ENCODE results near the gene ARHGEF12.

ARHGEF12 gene

GRCh38 chr11:120338107-120338933 lies 2.1 kb downstream of the ARHGEF12 start:
- peaks cover 13 to 22% of the 10 kb centered on the region in 2 donors for H3K4me1 ChIP-seq (ENCODE audit: control insufficient read depth in 2 of 2, insufficient read depth in 2 of 2, low read length in 2 of 2)
- H3K9ac ChIP-seq (ENCODE audit: low read depth in 1 of 2, low read length in 2 of 2): peak overlapping the region; percentile 35 to 89
- H3K4me3 ChIP-seq (ENCODE audit: low read length in 2 of 2): peak overlapping the region; percentile 91 to 92
- H3K27me3 ChIP-seq (ENCODE audit: control insufficient read depth in 2 of 2, insufficient read depth in 2 of 2, low read length in 2 of 2): no peaks in the 10 kb centered on the region
- no peaks in the 10 kb centered on the region for H3K36me3 ChIP-seq (ENCODE audit: control insufficient read depth in 2 of 2, insufficient read depth in 2 of 2, low read length in 2 of 2)
- no peaks in the 10 kb centered on the region for H3K9me3 ChIP-seq (ENCODE audit: control insufficient read depth in 2 of 2, low read length in 2 of 2)
- peak overlapping the region; percentile 87 to 94 for H3K27ac ChIP-seq (ENCODE audit: low read depth in 2 of 2, low read length in 2 of 2)

GRCh38 chr11:120339394-120339890 lies 3.2 kb downstream of the ARHGEF12 start:
- peak overlapping the region; percentile 46 to 92 for H3K4me3 ChIP-seq (ENCODE audit: low read length in 2 of 2)
- no peaks in the 10 kb centered on the region for H3K9me3 ChIP-seq (ENCODE audit: control insufficient read depth in 2 of 2, low read length in 2 of 2)
- H3K27ac ChIP-seq (ENCODE audit: low read depth in 2 of 2, low read length in 2 of 2): peak overlapping the region; percentile 17 to 69
- H3K4me1 ChIP-seq (ENCODE audit: control insufficient read depth in 2 of 2, insufficient read depth in 2 of 2, low read length in 2 of 2): peaks cover 16 to 32% of the 10 kb centered on the region in 2 donors
- no peaks in the 10 kb centered on the region for H3K36me3 ChIP-seq (ENCODE audit: control insufficient read depth in 2 of 2, insufficient read depth in 2 of 2, low read length in 2 of 2)
- H3K27me3 ChIP-seq (ENCODE audit: control insufficient read depth in 2 of 2, insufficient read depth in 2 of 2, low read length in 2 of 2): no peaks in the 10 kb centered on the region
- peak overlapping the region; percentile 15 to 45 for H3K9ac ChIP-seq (ENCODE audit: low read depth in 1 of 2, low read length in 2 of 2)

- no peak overlapping the region for H3K9ac ChIP-seq (ENCODE audit: low read depth in 1 of 2, low read length in 2 of 2)
- H3K36me3 ChIP-seq (ENCODE audit: control insufficient read depth in 2 of 2, insufficient read depth in 2 of 2, low read length in 2 of 2): no peaks in the 10 kb centered on the region
- H3K27ac ChIP-seq (ENCODE audit: low read depth in 2 of 2, low read length in 2 of 2): no peak overlapping the region
- H3K4me1 ChIP-seq (ENCODE audit: control insufficient read depth in 2 of 2, insufficient read depth in 2 of 2, low read length in 2 of 2): peaks cover 13 to 26% of the 10 kb centered on the region in 2 donors
- peak overlapping the region in 1 of 2 donors; percentile 92 for H3K4me3 ChIP-seq (ENCODE audit: low read length in 2 of 2)
- H3K9me3 ChIP-seq (ENCODE audit: control insufficient read depth in 2 of 2, low read length in 2 of 2): no peaks in the 10 kb centered on the region
- H3K27me3 ChIP-seq (ENCODE audit: control insufficient read depth in 2 of 2, insufficient read depth in 2 of 2, low read length in 2 of 2): no peaks in the 10 kb centered on the region
These were observed 4.3 kb downstream of the ARHGEF12 start for GRCh38 chr11:120340529-120340928.

- Histone ChIP-seq H3K27me3 (ENCODE audit: control insufficient read depth in 2 of 2, insufficient read depth in 2 of 2, low read length in 2 of 2) (no peaks in the 10 kb centered on the region), H3K4me3 (ENCODE audit: low read length in 2 of 2) (no peak overlapping the region), H3K27ac (ENCODE audit: low read depth in 2 of 2, low read length in 2 of 2) (no peak overlapping the region), H3K4me1 (ENCODE audit: control insufficient read depth in 2 of 2, insufficient read depth in 2 of 2, low read length in 2 of 2) (peaks cover 13 to 30% of the 10 kb centered on the region in 2 donors), H3K9ac (ENCODE audit: low read depth in 1 of 2, low read length in 2 of 2) (no peak overlapping the region), H3K9me3 (ENCODE audit: control insufficient read depth in 2 of 2, low read length in 2 of 2) (no peaks in the 10 kb centered on the region), H3K36me3 (ENCODE audit: control insufficient read depth in 2 of 2, insufficient read depth in 2 of 2, low read length in 2 of 2) (no peaks in the 10 kb centered on the region)
These were observed 6.0 kb downstream of the ARHGEF12 start for GRCh38 chr11:120342226-120342625.

GRCh38 chr11:120342678-120343077 lies 6.5 kb downstream of the ARHGEF12 start:
- Histone ChIP-seq H3K4me1 (ENCODE audit: control insufficient read depth in 2 of 2, insufficient read depth in 2 of 2, low read length in 2 of 2) (peaks cover 13 to 31% of the 10 kb centered on the region in 2 donors), H3K27me3 (ENCODE audit: control insufficient read depth in 2 of 2, insufficient read depth in 2 of 2, low read length in 2 of 2) (no peaks in the 10 kb centered on the region), H3K9me3 (ENCODE audit: control insufficient read depth in 2 of 2, low read length in 2 of 2) (no peaks in the 10 kb centered on the region), H3K9ac (ENCODE audit: low read depth in 1 of 2, low read length in 2 of 2) (no peak overlapping the region), H3K27ac (ENCODE audit: low read depth in 2 of 2, low read length in 2 of 2) (no peak overlapping the region), H3K36me3 (ENCODE audit: control insufficient read depth in 2 of 2, insufficient read depth in 2 of 2, low read length in 2 of 2) (no peaks in the 10 kb centered on the region), H3K4me3 (ENCODE audit: low read length in 2 of 2) (no peak overlapping the region)

- H3K27ac ChIP-seq (ENCODE audit: low read depth in 2 of 2, low read length in 2 of 2): no peak overlapping the region
- no peaks in the 10 kb centered on the region for H3K9me3 ChIP-seq (ENCODE audit: control insufficient read depth in 2 of 2, low read length in 2 of 2)
- H3K27me3 ChIP-seq (ENCODE audit: control insufficient read depth in 2 of 2, insufficient read depth in 2 of 2, low read length in 2 of 2): no peaks in the 10 kb centered on the region
- H3K4me1 ChIP-seq (ENCODE audit: control insufficient read depth in 2 of 2, insufficient read depth in 2 of 2, low read length in 2 of 2): peaks cover 13 to 31% of the 10 kb centered on the region in 2 donors
- no peak overlapping the region for H3K4me3 ChIP-seq (ENCODE audit: low read length in 2 of 2)
- H3K36me3 ChIP-seq (ENCODE audit: control insufficient read depth in 2 of 2, insufficient read depth in 2 of 2, low read length in 2 of 2): no peaks in the 10 kb centered on the region
- no peak overlapping the region for H3K9ac ChIP-seq (ENCODE audit: low read depth in 1 of 2, low read length in 2 of 2)
These were observed 7.2 kb downstream of the ARHGEF12 start for GRCh38 chr11:120343429-120343828.

GRCh38 chr11:120344302-120345004 lies 8.2 kb downstream of the ARHGEF12 start:
- Histone ChIP-seq H3K27me3 (ENCODE audit: control insufficient read depth in 2 of 2, insufficient read depth in 2 of 2, low read length in 2 of 2) (no peaks in the 10 kb centered on the region), H3K4me3 (ENCODE audit: low read length in 2 of 2) (no peak overlapping the region), H3K9me3 (ENCODE audit: control insufficient read depth in 2 of 2, low read length in 2 of 2) (no peaks in the 10 kb centered on the region), H3K27ac (ENCODE audit: low read depth in 2 of 2, low read length in 2 of 2) (no peak overlapping the region), H3K9ac (ENCODE audit: low read depth in 1 of 2, low read length in 2 of 2) (no peak overlapping the region), H3K36me3 (ENCODE audit: control insufficient read depth in 2 of 2, insufficient read depth in 2 of 2, low read length in 2 of 2) (no peaks in the 10 kb centered on the region), H3K4me1 (ENCODE audit: control insufficient read depth in 2 of 2, insufficient read depth in 2 of 2, low read length in 2 of 2) (peaks cover 7 to 26% of the 10 kb centered on the region in 2 donors)

- H3K27ac ChIP-seq (ENCODE audit: low read depth in 2 of 2, low read length in 2 of 2): no peak overlapping the region
- no peak overlapping the region for H3K4me3 ChIP-seq (ENCODE audit: low read length in 2 of 2)
- H3K9ac ChIP-seq (ENCODE audit: low read depth in 1 of 2, low read length in 2 of 2): no peak overlapping the region
- no peaks in the 10 kb centered on the region for H3K36me3 ChIP-seq (ENCODE audit: control insufficient read depth in 2 of 2, insufficient read depth in 2 of 2, low read length in 2 of 2)
- H3K4me1 ChIP-seq (ENCODE audit: control insufficient read depth in 2 of 2, insufficient read depth in 2 of 2, low read length in 2 of 2): peaks cover 3 to 20% of the 10 kb centered on the region in 2 donors
- no peaks in the 10 kb centered on the region for H3K27me3 ChIP-seq (ENCODE audit: control insufficient read depth in 2 of 2, insufficient read depth in 2 of 2, low read length in 2 of 2)
- H3K9me3 ChIP-seq (ENCODE audit: control insufficient read depth in 2 of 2, low read length in 2 of 2): no peaks in the 10 kb centered on the region
These were observed 10.0 kb downstream of the ARHGEF12 start for GRCh38 chr11:120346233-120346632.

- Histone ChIP-seq H3K4me3 (ENCODE audit: low read length in 2 of 2) (no peak overlapping the region), H3K27ac (ENCODE audit: low read depth in 2 of 2, low read length in 2 of 2) (no peak overlapping the region), H3K36me3 (ENCODE audit: control insufficient read depth in 2 of 2, insufficient read depth in 2 of 2, low read length in 2 of 2) (no peaks in the 10 kb centered on the region), H3K9me3 (ENCODE audit: control insufficient read depth in 2 of 2, low read length in 2 of 2) (no peaks in the 10 kb centered on the region), H3K9ac (ENCODE audit: low read depth in 1 of 2, low read length in 2 of 2) (no peak overlapping the region), H3K27me3 (ENCODE audit: control insufficient read depth in 2 of 2, insufficient read depth in 2 of 2, low read length in 2 of 2) (no peaks in the 10 kb centered on the region), H3K4me1 (ENCODE audit: control insufficient read depth in 2 of 2, insufficient read depth in 2 of 2, low read length in 2 of 2) (peaks cover 3 to 19% of the 10 kb centered on the region in 2 donors)
These were observed 14.4 kb downstream of the ARHGEF12 start for GRCh38 chr11:120350637-120351036.

- peaks cover 3 to 12% of the 10 kb centered on the region in 2 donors for H3K4me1 ChIP-seq (ENCODE audit: control insufficient read depth in 2 of 2, insufficient read depth in 2 of 2, low read length in 2 of 2)
- H3K4me3 ChIP-seq (ENCODE audit: low read length in 2 of 2): no peak overlapping the region
- no peaks in the 10 kb centered on the region for H3K27me3 ChIP-seq (ENCODE audit: control insufficient read depth in 2 of 2, insufficient read depth in 2 of 2, low read length in 2 of 2)
- H3K9me3 ChIP-seq (ENCODE audit: control insufficient read depth in 2 of 2, low read length in 2 of 2): no peaks in the 10 kb centered on the region
- no peak overlapping the region for H3K9ac ChIP-seq (ENCODE audit: low read depth in 1 of 2, low read length in 2 of 2)
- no peaks in the 10 kb centered on the region for H3K36me3 ChIP-seq (ENCODE audit: control insufficient read depth in 2 of 2, insufficient read depth in 2 of 2, low read length in 2 of 2)
- no peak overlapping the region for H3K27ac ChIP-seq (ENCODE audit: low read depth in 2 of 2, low read length in 2 of 2)
These were observed 16.2 kb downstream of the ARHGEF12 start for GRCh38 chr11:120352405-120352804.
